GM23338 (cell line): Measurements from ENCODE around the gene HPS6. TPM values are rescaled to one million over a fixed set of nuclear protein-coding genes. Genes with fewer than 3 reads are reported as not detected.

ENCODE experiments used
- ATAC-seq: fragments of 200-7000 bp; cut with Tn5 transposase; 3 replicates; pipeline ENCODE4 v1.9.1; 2020
- DNase-seq: peaks from one replicate; pipeline ENCODE4 v3.0.0-alpha.2; 2015; ENCODE audit warnings: low spot score
- H2AFZ ChIP-seq: fragments of 200-600 bp; sonication (generic); 2 replicates; pipeline ENCODE4 v1.8.0; 2016; ENCODE audit warnings: antibody characterized with exemption, mild to moderate bottlenecking, moderate library complexity
- H3F3A ChIP-seq: fragments of 200-600 bp; sonication (generic); replicated peaks from 2 replicates; pipeline ENCODE4 v1.8.0; 2017; ENCODE audit warnings: antibody characterized with exemption, mixed run types, low read depth
- H3K27ac ChIP-seq: fragments of 200-600 bp; sonication (generic); 2 replicates; pipeline ENCODE4 v1.6.1; 2016; ENCODE audit warnings: low read depth
- H3K27me3 ChIP-seq: fragments of 200-600 bp; sonication (generic); 2 replicates; pipeline ENCODE4 v1.8.0; 2016; ENCODE audit warnings: mild to moderate bottlenecking, mixed run types, moderate library complexity; ENCODE audit not compliant: insufficient read depth
- H3K36me3 ChIP-seq: fragments of 200-600 bp; sonication (generic); 2 replicates; pipeline ENCODE4 v1.8.0; 2016; ENCODE audit warnings: mild to moderate bottlenecking; ENCODE audit not compliant: insufficient read depth
- H3K4me1 ChIP-seq: fragments of 200-600 bp; sonication (generic); 2 replicates; pipeline ENCODE4 v1.8.0; 2016; ENCODE audit warnings: mild to moderate bottlenecking, moderate library complexity; ENCODE audit not compliant: insufficient read depth
- H3K4me2 ChIP-seq: fragments of 200-600 bp; sonication (generic); 2 replicates; pipeline ENCODE4 v1.7.1; 2017; ENCODE audit warnings: mixed run types
- H3K4me3 ChIP-seq: fragments of 200-600 bp; sonication (generic); 2 replicates; pipeline ENCODE4 v1.6.1; 2016; ENCODE audit warnings: mixed run types
- H3K79me2 ChIP-seq: fragments of 200-600 bp; sonication (generic); replicated peaks from 2 replicates; pipeline ENCODE4 v1.8.0; 2017; ENCODE audit warnings: mild to moderate bottlenecking; ENCODE audit not compliant: insufficient read depth
- H3K9me2 ChIP-seq: fragments of 200-600 bp; sonication (generic); 2 replicates; pipeline ENCODE4 v1.8.0; 2017; ENCODE audit not compliant: insufficient read depth
- H4K20me1 ChIP-seq: fragments of 200-600 bp; sonication (generic); replicated peaks from 2 replicates; pipeline ENCODE4 v1.8.0; 2017; ENCODE audit warnings: mild to moderate bottlenecking; ENCODE audit not compliant: insufficient read depth
- H3K27ac Mint-ChIP-seq: 2 replicates; pipeline ENCODE4 v1.8.0; 2020; ENCODE audit warnings: inconsistent platforms, mild to moderate bottlenecking, moderate library complexity, mixed read lengths
- H3K27me3 Mint-ChIP-seq: 3 replicates; pipeline ENCODE4 v1.8.0; 2022; ENCODE audit warnings: low read depth, mild to moderate bottlenecking, moderate library complexity, mixed read lengths, inconsistent platforms; ENCODE audit not compliant: insufficient read depth, poor library complexity
- H3K36me3 Mint-ChIP-seq: 3 replicates; pipeline ENCODE4 v1.8.0; 2021; ENCODE audit warnings: low read depth, mild to moderate bottlenecking, inconsistent platforms, moderate library complexity, mixed read lengths
- H3K4me1 Mint-ChIP-seq: 3 replicates; pipeline ENCODE4 v1.8.0; 2020; ENCODE audit warnings: mild to moderate bottlenecking, inconsistent platforms, mixed read lengths
- H3K4me3 Mint-ChIP-seq: 3 replicates; pipeline ENCODE4 v1.8.0; 2021; ENCODE audit warnings: moderate library complexity, mild to moderate bottlenecking, inconsistent platforms, mixed read lengths
- H3K9me3 Mint-ChIP-seq: 3 replicates; pipeline ENCODE4 v1.8.0; 2020; ENCODE audit warnings: moderate library complexity, mild to moderate bottlenecking, inconsistent platforms, mixed read lengths
- CREB1 ChIP-seq: fragments of 250-450 bp; sonication (Bioruptor Pico); IDR thresholded peaks from 2 replicates; pipeline ENCODE4 v1.5.0; 2020; ENCODE audit warnings: low read depth, mild to moderate bottlenecking, moderate library complexity
- EZH2 ChIP-seq: fragments of 200-600 bp; sonication (generic); IDR thresholded peaks from one replicate; pipeline ENCODE4 v1.8.0; 2017; ENCODE audit warnings: antibody characterized with exemption, mild to moderate bottlenecking, low read depth; ENCODE audit not compliant: unreplicated experiment
- EZH2phosphoT487 ChIP-seq: fragments of 200-600 bp; sonication (generic); IDR thresholded peaks from one replicate; pipeline ENCODE4 v1.8.1; 2018; ENCODE audit warnings: antibody characterized with exemption; ENCODE audit not compliant: unreplicated experiment
- JUNB ChIP-seq: IDR thresholded peaks from one replicate; pipeline ENCODE4 v1.6.1; 2016; ENCODE audit warnings: antibody characterized with exemption; ENCODE audit not compliant: unreplicated experiment
- NANOG ChIP-seq: IDR thresholded peaks from 2 replicates; pipeline ENCODE4 v1.6.1; 2016; ENCODE audit warnings: antibody characterized with exemption, borderline replicate concordance
- POLR2AphosphoS5 ChIP-seq: IDR thresholded peaks from 2 replicates; pipeline ENCODE4 v1.6.1; 2016; ENCODE audit warnings: antibody characterized with exemption, low read depth
- STAT1 ChIP-seq: IDR thresholded peaks from one replicate; pipeline ENCODE4 v1.6.1; 2016; ENCODE audit warnings: antibody characterized with exemption; ENCODE audit not compliant: unreplicated experiment
- ZNF114 ChIP-seq: fragments of 250-450 bp; sonication (Bioruptor Pico); IDR thresholded peaks from 2 replicates; pipeline ENCODE4 v1.5.0; 2020; ENCODE audit warnings: mild to moderate bottlenecking, moderate library complexity
- ZNF331 ChIP-seq: fragments of 250-450 bp; sonication (Bioruptor Pico); IDR thresholded peaks from 2 replicates; pipeline ENCODE4 v1.5.0; 2020; ENCODE audit warnings: low read depth, mild to moderate bottlenecking, moderate library complexity
- polyA plus RNA-seq: library from polyadenylated mRNA; unstranded; fragments of >200 nt; fragmentation: Nextera tagmentation; extraction: Ambion mirVana; gene quantifications from 2 replicates; pipeline ENCODE4 v1.2.1, GENCODE V29; 2016
- total RNA-seq: library from RNA; depleted of rRNA; stranded (reverse); fragments of >200 nt; shearing (Covaris generic); gene quantifications from 2 replicates; pipeline ENCODE4 v1.2.3, GENCODE V29; 2014
- TF ChIP-seq, protein P1 (sequence below): IDR thresholded peaks from one replicate; pipeline ENCODE4 v1.6.1; 2018; ENCODE audit warnings: antibody characterized with exemption; ENCODE audit not compliant: unreplicated experiment
- TF ChIP-seq, protein P2 (sequence below), 2 experiments: fragments of 200-600 bp in 1 of 2; sonication (generic) in 1 of 2; conservative IDR thresholded peaks; 2 replicates each; pipeline versions ENCODE4 v1.5.1 to v1.6.1; 2016 to 2017; ENCODE audit warnings: antibody characterized with exemption in 2 of 2, low read depth in 2 of 2, mild to moderate bottlenecking in 2 of 2, moderate library complexity in 1 of 2
- TF ChIP-seq, protein P3 (sequence below): fragments of 250-450 bp; sonication (Bioruptor Pico); IDR thresholded peaks from 2 replicates; pipeline ENCODE4 v1.5.0; 2020; ENCODE audit warnings: mild to moderate bottlenecking, moderate library complexity
- TF ChIP-seq, protein P4 (sequence below): IDR thresholded peaks from 2 replicates; pipeline ENCODE4 v1.6.1; 2016; ENCODE audit warnings: antibody characterized with exemption

Gene HPS6
- total and polyA plus RNA-seq, 2 experiments from 2014 or later = 4.2 to 28.7 TPM

DNA sequence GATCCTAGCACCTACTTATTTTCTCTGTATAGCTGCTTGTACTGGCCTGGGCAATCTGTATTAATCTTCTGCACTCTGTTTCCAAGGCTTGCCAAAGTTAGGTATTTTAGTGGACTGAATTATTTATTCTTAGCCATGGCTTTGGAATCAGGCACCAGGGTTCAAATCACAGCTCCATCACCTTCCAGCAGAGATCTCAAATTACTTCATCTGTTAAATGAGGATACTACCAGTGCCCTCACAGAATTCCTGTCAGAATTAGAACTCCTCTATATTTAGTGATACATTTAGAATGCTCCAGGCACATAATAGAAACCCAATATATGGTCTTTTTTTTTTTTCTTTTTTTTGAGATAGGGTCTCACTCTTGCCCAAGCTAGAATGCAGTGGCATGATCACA is 26.7 kb upstream of the HPS6 start:
- no peak for TF ChIP-seq POLR2AphosphoS5
- TF ChIP-seq, protein P1, sequence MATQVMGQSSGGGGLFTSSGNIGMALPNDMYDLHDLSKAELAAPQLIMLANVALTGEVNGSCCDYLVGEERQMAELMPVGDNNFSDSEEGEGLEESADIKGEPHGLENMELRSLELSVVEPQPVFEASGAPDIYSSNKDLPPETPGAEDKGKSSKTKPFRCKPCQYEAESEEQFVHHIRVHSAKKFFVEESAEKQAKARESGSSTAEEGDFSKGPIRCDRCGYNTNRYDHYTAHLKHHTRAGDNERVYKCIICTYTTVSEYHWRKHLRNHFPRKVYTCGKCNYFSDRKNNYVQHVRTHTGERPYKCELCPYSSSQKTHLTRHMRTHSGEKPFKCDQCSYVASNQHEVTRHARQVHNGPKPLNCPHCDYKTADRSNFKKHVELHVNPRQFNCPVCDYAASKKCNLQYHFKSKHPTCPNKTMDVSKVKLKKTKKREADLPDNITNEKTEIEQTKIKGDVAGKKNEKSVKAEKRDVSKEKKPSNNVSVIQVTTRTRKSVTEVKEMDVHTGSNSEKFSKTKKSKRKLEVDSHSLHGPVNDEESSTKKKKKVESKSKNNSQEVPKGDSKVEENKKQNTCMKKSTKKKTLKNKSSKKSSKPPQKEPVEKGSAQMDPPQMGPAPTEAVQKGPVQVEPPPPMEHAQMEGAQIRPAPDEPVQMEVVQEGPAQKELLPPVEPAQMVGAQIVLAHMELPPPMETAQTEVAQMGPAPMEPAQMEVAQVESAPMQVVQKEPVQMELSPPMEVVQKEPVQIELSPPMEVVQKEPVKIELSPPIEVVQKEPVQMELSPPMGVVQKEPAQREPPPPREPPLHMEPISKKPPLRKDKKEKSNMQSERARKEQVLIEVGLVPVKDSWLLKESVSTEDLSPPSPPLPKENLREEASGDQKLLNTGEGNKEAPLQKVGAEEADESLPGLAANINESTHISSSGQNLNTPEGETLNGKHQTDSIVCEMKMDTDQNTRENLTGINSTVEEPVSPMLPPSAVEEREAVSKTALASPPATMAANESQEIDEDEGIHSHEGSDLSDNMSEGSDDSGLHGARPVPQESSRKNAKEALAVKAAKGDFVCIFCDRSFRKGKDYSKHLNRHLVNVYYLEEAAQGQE = no peak
- TF ChIP-seq NANOG = no peak
- no peak for TF ChIP-seq EZH2phosphoT487
- TF ChIP-seq, protein P2, sequence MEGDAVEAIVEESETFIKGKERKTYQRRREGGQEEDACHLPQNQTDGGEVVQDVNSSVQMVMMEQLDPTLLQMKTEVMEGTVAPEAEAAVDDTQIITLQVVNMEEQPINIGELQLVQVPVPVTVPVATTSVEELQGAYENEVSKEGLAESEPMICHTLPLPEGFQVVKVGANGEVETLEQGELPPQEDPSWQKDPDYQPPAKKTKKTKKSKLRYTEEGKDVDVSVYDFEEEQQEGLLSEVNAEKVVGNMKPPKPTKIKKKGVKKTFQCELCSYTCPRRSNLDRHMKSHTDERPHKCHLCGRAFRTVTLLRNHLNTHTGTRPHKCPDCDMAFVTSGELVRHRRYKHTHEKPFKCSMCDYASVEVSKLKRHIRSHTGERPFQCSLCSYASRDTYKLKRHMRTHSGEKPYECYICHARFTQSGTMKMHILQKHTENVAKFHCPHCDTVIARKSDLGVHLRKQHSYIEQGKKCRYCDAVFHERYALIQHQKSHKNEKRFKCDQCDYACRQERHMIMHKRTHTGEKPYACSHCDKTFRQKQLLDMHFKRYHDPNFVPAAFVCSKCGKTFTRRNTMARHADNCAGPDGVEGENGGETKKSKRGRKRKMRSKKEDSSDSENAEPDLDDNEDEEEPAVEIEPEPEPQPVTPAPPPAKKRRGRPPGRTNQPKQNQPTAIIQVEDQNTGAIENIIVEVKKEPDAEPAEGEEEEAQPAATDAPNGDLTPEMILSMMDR (conservative IDR thresholded peaks at IDR 0.05; ENCODE audit: low read depth in 2 of 2) = no peak
- TF ChIP-seq, protein P3, sequence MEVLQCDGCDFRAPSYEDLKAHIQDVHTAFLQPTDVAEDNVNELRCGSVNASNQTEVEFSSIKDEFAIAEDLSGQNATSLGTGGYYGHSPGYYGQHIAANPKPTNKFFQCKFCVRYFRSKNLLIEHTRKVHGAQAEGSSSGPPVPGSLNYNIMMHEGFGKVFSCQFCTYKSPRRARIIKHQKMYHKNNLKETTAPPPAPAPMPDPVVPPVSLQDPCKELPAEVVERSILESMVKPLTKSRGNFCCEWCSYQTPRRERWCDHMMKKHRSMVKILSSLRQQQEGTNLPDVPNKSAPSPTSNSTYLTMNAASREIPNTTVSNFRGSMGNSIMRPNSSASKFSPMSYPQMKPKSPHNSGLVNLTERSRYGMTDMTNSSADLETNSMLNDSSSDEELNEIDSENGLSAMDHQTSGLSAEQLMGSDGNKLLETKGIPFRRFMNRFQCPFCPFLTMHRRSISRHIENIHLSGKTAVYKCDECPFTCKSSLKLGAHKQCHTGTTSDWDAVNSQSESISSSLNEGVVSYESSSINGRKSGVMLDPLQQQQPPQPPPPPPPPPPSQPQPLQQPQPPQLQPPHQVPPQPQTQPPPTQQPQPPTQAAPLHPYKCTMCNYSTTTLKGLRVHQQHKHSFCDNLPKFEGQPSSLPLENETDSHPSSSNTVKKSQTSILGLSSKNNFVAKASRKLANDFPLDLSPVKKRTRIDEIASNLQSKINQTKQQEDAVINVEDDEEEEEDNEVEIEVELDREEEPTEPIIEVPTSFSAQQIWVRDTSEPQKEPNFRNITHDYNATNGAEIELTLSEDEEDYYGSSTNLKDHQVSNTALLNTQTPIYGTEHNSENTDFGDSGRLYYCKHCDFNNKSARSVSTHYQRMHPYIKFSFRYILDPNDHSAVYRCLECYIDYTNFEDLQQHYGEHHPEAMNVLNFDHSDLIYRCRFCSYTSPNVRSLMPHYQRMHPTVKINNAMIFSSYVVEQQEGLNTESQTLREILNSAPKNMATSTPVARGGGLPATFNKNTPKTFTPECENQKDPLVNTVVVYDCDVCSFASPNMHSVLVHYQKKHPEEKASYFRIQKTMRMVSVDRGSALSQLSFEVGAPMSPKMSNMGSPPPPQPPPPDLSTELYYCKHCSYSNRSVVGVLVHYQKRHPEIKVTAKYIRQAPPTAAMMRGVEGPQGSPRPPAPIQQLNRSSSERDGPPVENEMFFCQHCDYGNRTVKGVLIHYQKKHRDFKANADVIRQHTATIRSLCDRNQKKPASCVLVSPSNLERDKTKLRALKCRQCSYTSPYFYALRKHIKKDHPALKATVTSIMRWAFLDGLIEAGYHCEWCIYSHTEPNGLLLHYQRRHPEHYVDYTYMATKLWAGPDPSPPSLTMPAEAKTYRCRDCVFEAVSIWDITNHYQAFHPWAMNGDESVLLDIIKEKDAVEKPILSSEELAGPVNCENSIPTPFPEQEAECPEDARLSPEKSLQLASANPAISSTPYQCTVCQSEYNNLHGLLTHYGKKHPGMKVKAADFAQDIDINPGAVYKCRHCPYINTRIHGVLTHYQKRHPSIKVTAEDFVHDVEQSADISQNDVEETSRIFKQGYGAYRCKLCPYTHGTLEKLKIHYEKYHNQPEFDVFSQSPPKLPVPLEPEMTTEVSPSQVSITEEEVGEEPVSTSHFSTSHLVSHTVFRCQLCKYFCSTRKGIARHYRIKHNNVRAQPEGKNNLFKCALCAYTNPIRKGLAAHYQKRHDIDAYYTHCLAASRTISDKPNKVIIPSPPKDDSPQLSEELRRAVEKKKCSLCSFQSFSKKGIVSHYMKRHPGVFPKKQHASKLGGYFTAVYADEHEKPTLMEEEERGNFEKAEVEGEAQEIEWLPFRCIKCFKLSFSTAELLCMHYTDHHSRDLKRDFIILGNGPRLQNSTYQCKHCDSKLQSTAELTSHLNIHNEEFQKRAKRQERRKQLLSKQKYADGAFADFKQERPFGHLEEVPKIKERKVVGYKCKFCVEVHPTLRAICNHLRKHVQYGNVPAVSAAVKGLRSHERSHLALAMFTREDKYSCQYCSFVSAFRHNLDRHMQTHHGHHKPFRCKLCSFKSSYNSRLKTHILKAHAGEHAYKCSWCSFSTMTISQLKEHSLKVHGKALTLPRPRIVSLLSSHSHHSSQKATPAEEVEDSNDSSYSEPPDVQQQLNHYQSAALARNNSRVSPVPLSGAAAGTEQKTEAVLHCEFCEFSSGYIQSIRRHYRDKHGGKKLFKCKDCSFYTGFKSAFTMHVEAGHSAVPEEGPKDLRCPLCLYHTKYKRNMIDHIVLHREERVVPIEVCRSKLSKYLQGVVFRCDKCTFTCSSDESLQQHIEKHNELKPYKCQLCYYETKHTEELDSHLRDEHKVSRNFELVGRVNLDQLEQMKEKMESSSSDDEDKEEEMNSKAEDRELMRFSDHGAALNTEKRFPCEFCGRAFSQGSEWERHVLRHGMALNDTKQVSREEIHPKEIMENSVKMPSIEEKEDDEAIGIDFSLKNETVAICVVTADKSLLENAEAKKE = no peak
- TF ChIP-seq CREB1 (CRISPR knock-in tag) = no peak
- no peak for TF ChIP-seq STAT1
- no peak for TF ChIP-seq JUNB
- TF ChIP-seq, protein P4, sequence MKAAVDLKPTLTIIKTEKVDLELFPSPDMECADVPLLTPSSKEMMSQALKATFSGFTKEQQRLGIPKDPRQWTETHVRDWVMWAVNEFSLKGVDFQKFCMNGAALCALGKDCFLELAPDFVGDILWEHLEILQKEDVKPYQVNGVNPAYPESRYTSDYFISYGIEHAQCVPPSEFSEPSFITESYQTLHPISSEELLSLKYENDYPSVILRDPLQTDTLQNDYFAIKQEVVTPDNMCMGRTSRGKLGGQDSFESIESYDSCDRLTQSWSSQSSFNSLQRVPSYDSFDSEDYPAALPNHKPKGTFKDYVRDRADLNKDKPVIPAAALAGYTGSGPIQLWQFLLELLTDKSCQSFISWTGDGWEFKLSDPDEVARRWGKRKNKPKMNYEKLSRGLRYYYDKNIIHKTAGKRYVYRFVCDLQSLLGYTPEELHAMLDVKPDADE = no peak
- TF ChIP-seq ZNF331 (CRISPR knock-in tag) = no peak
- TF ChIP-seq ZNF114 (CRISPR knock-in tag) = no peak
- no peak for TF ChIP-seq EZH2
- Histone ChIP-seq H3K27me3 (no peaks in the 10 kb centered on the region), H3K4me1 (no peaks in the 10 kb centered on the region), H3K4me3 (no peak overlapping the region), H3F3A (no peaks in the 10 kb centered on the region), H4K20me1 (peaks cover 10% of the 10 kb centered on the region; the same call in 1 of the 2 replicates), H3K36me3 (peaks cover 13% of the 10 kb centered on the region), H3K9me2 (no peaks in the 10 kb centered on the region), H2AFZ (no peak overlapping the region), H3K4me2 (no peak overlapping the region), H3K27ac (no peak overlapping the region), H3K79me2 (peaks cover 25% of the 10 kb centered on the region)
- no peak for ATAC-seq
- H3K4me1 Mint-ChIP-seq = no peaks in the 10 kb centered on the region
- peaks cover 25% of the 10 kb centered on the region; the same call in 2 of the 3 replicates for H3K9me3 Mint-ChIP-seq
- H3K27me3 Mint-ChIP-seq = peaks cover 1% of the 10 kb centered on the region
- DNase-seq = no peak
- no peak overlapping the region for H3K27ac Mint-ChIP-seq
- peaks cover 54% of the 10 kb centered on the region for H3K36me3 Mint-ChIP-seq
- no peak overlapping the region for H3K4me3 Mint-ChIP-seq
